HEK293 (cell line): ENCODE results near the gene AMPD1.

Experiments
- CTCF ChIA-PET: fragments of 350-600 bp; formaldehyde crosslinking; extraction: SDS; loops from one replicate; lab custom pipeline; 2021; ENCODE audit warnings: antibody characterized with exemption; lab: Yijun Ruan, JAX
- POLR2A ChIA-PET: fragments of 300-600 bp; formaldehyde crosslinking; extraction: SDS; loops from one replicate; lab custom pipeline; 2020; ENCODE audit warnings: antibody characterized with exemption, inconsistent platforms; lab: Yijun Ruan, JAX
- H3K27ac ChIP-seq: fragments of 200-500 bp; sonication (Bioruptor generic); 2 replicates; pipeline ENCODE4 v1.5.1; 2014; ENCODE audit warnings: low read depth, low read length, control low read depth, inconsistent platforms; ENCODE audit errors: extremely low read depth
- H3K36me3 ChIP-seq, 2 experiments: fragments of 200-500 bp in 1 of 2; sonication (Bioruptor generic) in 1 of 2; 1 replicate in 1 of 2; 2 replicates in 1 of 2; pipeline ENCODE4 v1.5.1; 2014 to 2017; ENCODE audit warnings: inconsistent platforms in 2 of 2, low read length in 2 of 2; ENCODE audit not compliant: control insufficient read depth in 2 of 2, insufficient read depth in 1 of 2
- H3K4me1 ChIP-seq: fragments of 200-500 bp; sonication (Bioruptor generic); 2 replicates; pipeline ENCODE4 v1.5.1; 2014; ENCODE audit warnings: mild to moderate bottlenecking, low read length, inconsistent platforms; ENCODE audit not compliant: control insufficient read depth, insufficient read depth
- H3K4me3 ChIP-seq: 2 replicates; pipeline ENCODE4 v1.5.1; 2011; ENCODE audit warnings: low read depth, mild to moderate bottlenecking, control low read depth, low read length, moderate library complexity
- H3K9me3 ChIP-seq: fragments of 200-500 bp; sonication (Bioruptor generic); 2 replicates; pipeline ENCODE4 v1.5.1; 2014; ENCODE audit warnings: low read depth, low read length, inconsistent platforms; ENCODE audit not compliant: control insufficient read depth, insufficient read depth
- GLI2 ChIP-seq: fragments of 450-650 bp; formaldehyde crosslinking; IDR thresholded peaks from 2 replicates; pipeline ENCODE4; 2017; ENCODE audit warnings: missing biosample characterization, missing genetic modification characterization, low read depth, borderline replicate concordance
- GLI4 ChIP-seq: fragments of 450-650 bp; formaldehyde crosslinking; IDR thresholded peaks from 2 replicates; pipeline ENCODE4 v1.5.1; 2016; ENCODE audit warnings: missing biosample characterization, missing genetic modification characterization
- PRDM1 ChIP-seq: fragments of 450-650 bp; formaldehyde crosslinking; IDR thresholded peaks from 2 replicates; pipeline ENCODE4; 2016; ENCODE audit warnings: missing biosample characterization, missing genetic modification characterization
- SP2 ChIP-seq: fragments of 450-650 bp; formaldehyde crosslinking; IDR thresholded peaks from 2 replicates; pipeline ENCODE4 v1.5.1; 2016; ENCODE audit warnings: missing biosample characterization, missing genetic modification characterization
- ZFP37 ChIP-seq: fragments of 450-650 bp; formaldehyde crosslinking; IDR thresholded peaks from 2 replicates; pipeline ENCODE4 v1.5.1; 2016; ENCODE audit warnings: missing biosample characterization, missing genetic modification characterization
- ZNF121 ChIP-seq: fragments of 450-650 bp; formaldehyde crosslinking; IDR thresholded peaks from 2 replicates; pipeline ENCODE4 v1.5.1; 2016; ENCODE audit warnings: missing biosample characterization, missing genetic modification characterization
- ZNF221 ChIP-seq: fragments of 450-650 bp; formaldehyde crosslinking; IDR thresholded peaks from 2 replicates; pipeline ENCODE4 v1.5.1; 2017; ENCODE audit warnings: missing biosample characterization, missing genetic modification characterization, borderline replicate concordance
- ZNF37A ChIP-seq: fragments of 450-650 bp; IDR thresholded peaks from 2 replicates; pipeline ENCODE4 v1.5.1; 2018; ENCODE audit warnings: missing biosample characterization, missing genetic modification characterization
- ZNF404 ChIP-seq: fragments of 450-650 bp; formaldehyde crosslinking; IDR thresholded peaks from 2 replicates; pipeline ENCODE4 v1.5.1; 2017; ENCODE audit warnings: missing biosample characterization, missing genetic modification characterization
- ZNF610 ChIP-seq: fragments of 450-650 bp; formaldehyde crosslinking; IDR thresholded peaks from 2 replicates; pipeline ENCODE4 v1.5.1; 2016; ENCODE audit warnings: missing biosample characterization, missing genetic modification characterization, borderline replicate concordance
- ZNF624 ChIP-seq: fragments of 450-650 bp; formaldehyde crosslinking; IDR thresholded peaks from 2 replicates; pipeline ENCODE4 v1.5.1; 2017; ENCODE audit warnings: missing biosample characterization, missing genetic modification characterization
- ZNF785 ChIP-seq: fragments of 450-650 bp; formaldehyde crosslinking; IDR thresholded peaks from 2 replicates; pipeline ENCODE4 v1.5.1; 2016; ENCODE audit warnings: missing biosample characterization, missing genetic modification characterization
- TF ChIP-seq, protein P1 (sequence below): fragments of 450-650 bp; formaldehyde crosslinking; IDR thresholded peaks from 2 replicates; pipeline ENCODE4 v1.5.1; 2017; ENCODE audit warnings: missing biosample characterization, missing genetic modification characterization
- TF ChIP-seq, protein P2 (sequence below): fragments of 450-650 bp; formaldehyde crosslinking; IDR thresholded peaks from 2 replicates; pipeline ENCODE4 v1.5.1; 2016; ENCODE audit warnings: missing biosample characterization, missing genetic modification characterization
- TF ChIP-seq, protein P3 (sequence below): fragments of 450-650 bp; formaldehyde crosslinking; IDR thresholded peaks from 2 replicates; pipeline ENCODE4 v1.5.1; 2016; ENCODE audit warnings: missing biosample characterization, missing genetic modification characterization

AMPD1 gene

DNA sequence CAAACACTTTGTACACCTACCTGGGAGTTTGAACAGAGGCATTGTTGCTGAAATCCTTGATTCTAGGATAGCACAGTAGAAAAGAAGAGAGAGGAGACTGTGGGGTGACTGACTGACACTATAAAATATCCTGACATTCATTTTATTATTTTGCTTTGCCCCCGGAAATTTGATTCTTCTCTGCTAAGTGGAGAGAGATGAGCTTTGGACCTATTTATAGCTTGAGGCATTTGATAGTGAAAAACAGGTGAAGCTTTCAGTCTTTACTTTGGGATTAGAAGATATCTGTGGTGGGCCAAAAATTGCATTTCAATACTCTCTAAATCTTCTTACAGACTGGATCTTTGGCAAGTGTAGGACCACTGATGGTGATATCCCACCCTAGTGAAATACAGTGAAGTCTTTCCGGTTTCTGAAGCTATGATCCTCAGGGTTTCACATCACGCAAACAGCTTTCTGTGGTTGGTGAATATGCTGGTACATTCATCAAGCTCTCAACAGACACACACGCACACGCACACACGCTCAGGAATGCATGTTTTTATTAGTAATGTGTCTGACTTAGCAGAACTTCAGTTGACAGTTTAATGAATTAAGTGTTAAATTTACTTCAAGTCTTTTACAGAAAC is at the start of gene AMPD1:
AMPD1 (minus strand) TSS at position 117 of the 629 bp plus-strand sequence; CDS start at position 42, 75 bp downstream.
- ChIA-PET CTCF (interaction anchor here (0.6 to 1.3 kb wide), 6 partner anchors 19 to 820 kb away, joined by 3 to 4 read pairs (median 3); partner anchors contain the start of gene DENND2C), POLR2A (interaction anchor here (0.6 to 0.9 kb wide), 2 partner anchors 21 to 28 kb away, joined by 3 read pairs; partner anchors contain the start of gene NRAS)
- no peaks in the 10 kb centered on the region for H3K9me3 ChIP-seq

DNA sequence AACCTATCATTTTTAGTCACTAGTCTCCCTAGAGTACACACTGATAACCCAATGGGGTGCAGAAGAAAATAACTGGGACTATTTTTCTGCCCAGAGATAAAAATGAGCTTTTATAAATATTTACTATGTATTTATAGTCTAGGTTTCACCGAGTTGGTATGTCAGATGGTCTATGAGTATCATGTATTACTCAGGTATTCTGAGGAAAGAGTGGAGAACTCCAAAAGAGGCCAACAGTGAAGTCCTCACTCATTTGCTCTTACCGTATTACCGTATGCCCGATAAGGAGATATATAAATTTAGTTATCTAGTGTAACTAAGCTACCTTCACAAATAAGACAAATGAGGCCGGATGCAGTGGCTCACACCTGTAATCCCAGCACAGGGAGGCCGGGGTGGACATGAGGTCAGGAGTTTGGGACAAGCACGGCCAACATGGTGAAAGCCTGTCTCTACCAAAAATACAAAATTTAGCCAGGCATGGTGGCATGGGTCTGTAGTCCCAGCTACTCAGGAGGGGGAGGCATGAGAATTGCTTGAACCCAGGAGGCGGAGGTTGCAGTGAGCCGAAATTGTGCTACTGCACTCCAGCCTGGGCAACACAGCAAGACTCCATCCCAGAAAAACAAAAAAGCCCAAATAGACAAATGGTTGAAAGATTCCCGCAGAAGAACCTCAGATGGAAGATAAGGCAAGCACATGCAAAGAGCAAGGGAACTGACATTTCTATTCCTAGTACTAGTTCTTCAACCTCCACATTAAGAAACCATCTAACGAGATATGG is 46.8 kb upstream of the AMPD1 start:
- Histone ChIP-seq H3K4me1 (no peaks in the 10 kb centered on the region), H3K4me3 (no peak overlapping the region), H3K9me3 (no peaks in the 10 kb centered on the region), H3K36me3 (peaks cover 32 to 85% of the 10 kb centered on the region in 2 experiments), H3K27ac (no peak overlapping the region)
- ChIA-PET POLR2A (no interaction called here), CTCF (interaction anchor here (0.6 kb wide), 1 partner anchor 993 kb away, joined by 4 read pairs; no protein-coding TSS in a partner anchor)
- TF ChIP-seq ZNF121 (peak; percentile 73), GLI2 (tag by site-specific recombination) (no peak)

More for the DNA sequence above, at the start of gene AMPD1:
- H3K4me1 ChIP-seq = no peaks in the 10 kb centered on the region
- H3K36me3 ChIP-seq = no peaks in the 10 kb centered on the region
- H3K27ac ChIP-seq = no peak within 1 kb of the TSS
- TF ChIP-seq ZNF404 (no peak), ZNF610 (no peak), ZFP37 (no peak), ZNF624 (tag by site-specific recombination) (no peak), ZNF221 (tag by site-specific recombination) (no peak)
- TF ChIP-seq, protein P1, sequence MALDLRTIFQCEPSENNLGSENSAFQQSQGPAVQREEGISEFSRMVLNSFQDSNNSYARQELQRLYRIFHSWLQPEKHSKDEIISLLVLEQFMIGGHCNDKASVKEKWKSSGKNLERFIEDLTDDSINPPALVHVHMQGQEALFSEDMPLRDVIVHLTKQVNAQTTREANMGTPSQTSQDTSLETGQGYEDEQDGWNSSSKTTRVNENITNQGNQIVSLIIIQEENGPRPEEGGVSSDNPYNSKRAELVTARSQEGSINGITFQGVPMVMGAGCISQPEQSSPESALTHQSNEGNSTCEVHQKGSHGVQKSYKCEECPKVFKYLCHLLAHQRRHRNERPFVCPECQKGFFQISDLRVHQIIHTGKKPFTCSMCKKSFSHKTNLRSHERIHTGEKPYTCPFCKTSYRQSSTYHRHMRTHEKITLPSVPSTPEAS (tag by site-specific recombination) = peak; percentile 23; the same call in 1 of the 2 replicates
- TF ChIP-seq, protein P2, sequence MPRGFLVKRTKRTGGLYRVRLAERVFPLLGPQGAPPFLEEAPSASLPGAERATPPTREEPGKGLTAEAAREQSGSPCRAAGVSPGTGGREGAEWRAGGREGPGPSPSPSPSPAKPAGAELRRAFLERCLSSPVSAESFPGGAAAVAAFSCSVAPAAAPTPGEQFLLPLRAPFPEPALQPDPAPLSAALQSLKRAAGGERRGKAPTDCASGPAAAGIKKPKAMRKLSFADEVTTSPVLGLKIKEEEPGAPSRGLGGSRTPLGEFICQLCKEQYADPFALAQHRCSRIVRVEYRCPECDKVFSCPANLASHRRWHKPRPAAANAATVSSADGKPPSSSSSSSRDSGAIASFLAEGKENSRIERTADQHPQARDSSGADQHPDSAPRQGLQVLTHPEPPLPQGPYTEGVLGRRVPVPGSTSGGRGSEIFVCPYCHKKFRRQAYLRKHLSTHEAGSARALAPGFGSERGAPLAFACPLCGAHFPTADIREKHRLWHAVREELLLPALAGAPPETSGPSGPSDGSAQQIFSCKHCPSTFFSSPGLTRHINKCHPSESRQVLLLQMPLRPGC (tag by site-specific recombination) = no peak
- no peak within 1 kb of the TSS for H3K4me3 ChIP-seq

DNA sequence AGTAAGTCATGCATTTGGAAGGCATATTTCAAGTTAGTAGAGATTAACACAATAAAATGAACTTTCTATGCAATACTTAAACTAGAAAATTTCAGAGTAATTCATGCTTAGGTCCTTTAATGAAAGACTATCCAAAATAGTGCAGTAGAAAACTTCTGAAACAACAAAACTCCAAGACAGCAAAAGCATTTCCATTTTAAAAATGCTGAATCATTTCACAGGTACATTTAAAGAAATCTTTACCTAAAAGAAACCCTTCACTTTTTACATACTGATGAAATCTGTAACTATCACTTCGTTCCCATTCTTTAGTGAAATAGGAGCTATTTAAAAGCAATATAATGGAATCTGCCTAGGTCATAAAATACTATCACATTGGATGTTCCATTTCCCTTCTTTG is 45.0 kb upstream of the AMPD1 start:
- Histone ChIP-seq H3K36me3 (peaks cover 45 to 85% of the 10 kb centered on the region in 2 experiments), H3K4me3 (no peak overlapping the region), H3K27ac (no peak overlapping the region), H3K4me1 (no peaks in the 10 kb centered on the region), H3K9me3 (no peaks in the 10 kb centered on the region)
- POLR2A ChIA-PET = no interaction called here
- no peak for TF ChIP-seq GLI4 (tag by site-specific recombination)
- TF ChIP-seq, protein P3, sequence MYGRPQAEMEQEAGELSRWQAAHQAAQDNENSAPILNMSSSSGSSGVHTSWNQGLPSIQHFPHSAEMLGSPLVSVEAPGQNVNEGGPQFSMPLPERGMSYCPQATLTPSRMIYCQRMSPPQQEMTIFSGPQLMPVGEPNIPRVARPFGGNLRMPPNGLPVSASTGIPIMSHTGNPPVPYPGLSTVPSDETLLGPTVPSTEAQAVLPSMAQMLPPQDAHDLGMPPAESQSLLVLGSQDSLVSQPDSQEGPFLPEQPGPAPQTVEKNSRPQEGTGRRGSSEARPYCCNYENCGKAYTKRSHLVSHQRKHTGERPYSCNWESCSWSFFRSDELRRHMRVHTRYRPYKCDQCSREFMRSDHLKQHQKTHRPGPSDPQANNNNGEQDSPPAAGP = no peak
- TF ChIP-seq ZNF785 (tag by site-specific recombination) = no peak
- TF ChIP-seq SP2 (tag by site-specific recombination) = no peak
- 0 out of 2 replicates have a peak, but pooled peaks have one; percentile 12 for TF ChIP-seq PRDM1 (tag by site-specific recombination)
- no peak for TF ChIP-seq ZNF37A
- CTCF ChIA-PET = no interaction called here
